Central memory CD8-positive, alpha-beta T cell (primary cell): ENCODE measurements around the gene CNTFR.

Experiments used
- ATAC-seq: fragments of 150-1000 bp; cut with Tn5 transposase; replicated peaks from 2 replicates; pipeline ENCODE4 v1.10.0; 2022; ENCODE audit warnings: mild to moderate bottlenecking, moderate FRiP score, moderate number of reproducible peaks; ENCODE audit not compliant: poor library complexity, severe bottlenecking; ENCODE audit errors: extremely low read depth
- DNase-seq, 2 donors: peaks; one replicate each; pipeline ENCODE4 v3.0.0; 2021; ENCODE audit warnings: low spot score in 2 of 2
- H3K27ac Mint-ChIP-seq: one replicate; pipeline ENCODE4 v1.8.0; 2022; ENCODE audit warnings: low read depth, mild to moderate bottlenecking, moderate library complexity, mixed read lengths
- H3K27me3 Mint-ChIP-seq: one replicate; pipeline ENCODE4 v1.8.0; 2022; ENCODE audit warnings: mixed read lengths
- H3K36me3 Mint-ChIP-seq: one replicate; pipeline ENCODE4 v1.8.0; 2022; ENCODE audit warnings: mild to moderate bottlenecking, moderate library complexity, mixed read lengths; ENCODE audit not compliant: insufficient read depth
- H3K4me1 Mint-ChIP-seq: one replicate; pipeline ENCODE4 v1.8.0; 2022; ENCODE audit warnings: mixed read lengths
- H3K4me3 Mint-ChIP-seq: one replicate; pipeline ENCODE4 v1.8.0; 2022; ENCODE audit warnings: mild to moderate bottlenecking, moderate library complexity, mixed read lengths
- H3K9me3 Mint-ChIP-seq: one replicate; pipeline ENCODE4 v1.8.0; 2022; ENCODE audit warnings: mixed read lengths

Gene CNTFR

GRCh38 chr9:34551751-34552605, 37.5 kb downstream of the CNTFR start:
- no peaks in the 10 kb centered on the region for H3K9me3 Mint-ChIP-seq
- no peaks in the 10 kb centered on the region for H3K36me3 Mint-ChIP-seq
- no peaks in the 10 kb centered on the region for H3K4me1 Mint-ChIP-seq
- no peak overlapping the region for H3K27ac Mint-ChIP-seq
- H3K4me3 Mint-ChIP-seq, result no peak overlapping the region
- DNase-seq, result no peak
- no peak for ATAC-seq
- peaks cover 39% of the 10 kb centered on the region for H3K27me3 Mint-ChIP-seq

DNA sequence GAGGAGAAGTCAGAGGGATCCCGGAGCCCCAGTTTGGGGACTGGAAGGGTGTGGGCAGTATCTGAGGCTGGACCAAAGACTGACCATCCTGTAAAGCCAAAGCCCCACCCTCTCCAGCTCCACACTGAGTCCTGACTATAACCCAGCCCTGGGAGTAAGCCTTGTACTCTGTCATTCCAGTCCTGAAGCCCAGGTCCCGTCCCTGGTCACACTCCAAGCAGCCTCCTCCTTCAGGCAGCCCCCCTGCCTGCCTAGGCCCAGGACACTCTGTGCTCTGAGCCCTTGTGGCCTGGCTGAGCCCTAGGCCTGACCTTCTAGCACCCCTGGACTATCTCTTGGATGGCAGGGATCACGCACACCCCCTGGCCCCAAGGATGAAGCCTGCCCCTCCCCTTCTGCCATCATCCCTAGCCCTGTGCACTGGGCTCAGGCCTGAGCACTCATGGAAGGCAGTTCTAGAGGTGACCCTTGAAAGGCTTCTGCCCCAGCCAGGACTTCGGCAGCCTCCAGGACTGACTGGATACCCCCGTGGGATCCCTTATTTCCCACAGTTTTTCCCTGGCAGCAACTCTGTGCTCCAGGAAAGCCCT, 38.7 kb downstream of the CNTFR start:
- Mint-ChIP-seq H3K4me3 (no peak overlapping the region), H3K27ac (no peak overlapping the region), H3K36me3 (no peaks in the 10 kb centered on the region), H3K4me1 (no peaks in the 10 kb centered on the region), H3K9me3 (no peaks in the 10 kb centered on the region), H3K27me3 (peaks cover 42% of the 10 kb centered on the region)
- ATAC-seq (no peak), DNase-seq (no peak)

DNA sequence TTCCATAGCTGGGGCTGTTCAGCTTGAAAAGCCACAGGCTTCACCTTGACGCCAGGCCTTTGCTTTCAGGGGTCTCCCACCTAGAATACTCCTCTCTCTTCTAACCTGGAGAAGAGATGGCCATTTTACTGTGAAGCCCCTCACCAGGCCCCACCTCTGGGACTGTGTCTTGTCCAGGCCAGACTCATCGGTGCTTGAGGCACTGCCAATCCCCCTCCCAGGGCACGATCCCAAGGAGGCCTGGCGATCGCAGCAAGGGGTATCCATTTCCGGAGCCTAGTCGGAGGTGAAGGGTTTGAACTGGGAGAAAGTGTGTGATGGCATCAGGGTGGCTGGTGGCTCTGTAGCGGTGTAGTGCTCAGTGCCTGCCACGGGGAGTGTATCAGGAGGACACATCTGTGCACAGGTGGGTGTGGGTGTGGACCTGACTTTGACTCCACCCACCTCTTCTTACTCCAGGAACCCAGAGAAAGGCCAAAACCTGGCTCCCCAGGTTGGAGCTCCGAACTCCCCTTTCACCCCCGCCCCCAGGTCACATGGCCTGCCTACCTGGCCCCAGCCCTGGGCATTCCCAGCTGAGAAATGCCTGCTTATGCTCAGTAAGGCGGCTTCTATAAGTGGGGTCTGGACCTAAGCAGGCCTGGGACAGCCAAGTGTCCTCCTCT, 39.4 kb downstream of the CNTFR start:
- no peak overlapping the region for H3K27ac Mint-ChIP-seq
- no peak for DNase-seq
- H3K9me3 Mint-ChIP-seq, result no peaks in the 10 kb centered on the region
- H3K4me3 Mint-ChIP-seq, result no peak overlapping the region
- ATAC-seq, result no peak
- no peaks in the 10 kb centered on the region for H3K4me1 Mint-ChIP-seq
- peaks cover 46% of the 10 kb centered on the region for H3K27me3 Mint-ChIP-seq
- H3K36me3 Mint-ChIP-seq, result no peaks in the 10 kb centered on the region

DNA sequence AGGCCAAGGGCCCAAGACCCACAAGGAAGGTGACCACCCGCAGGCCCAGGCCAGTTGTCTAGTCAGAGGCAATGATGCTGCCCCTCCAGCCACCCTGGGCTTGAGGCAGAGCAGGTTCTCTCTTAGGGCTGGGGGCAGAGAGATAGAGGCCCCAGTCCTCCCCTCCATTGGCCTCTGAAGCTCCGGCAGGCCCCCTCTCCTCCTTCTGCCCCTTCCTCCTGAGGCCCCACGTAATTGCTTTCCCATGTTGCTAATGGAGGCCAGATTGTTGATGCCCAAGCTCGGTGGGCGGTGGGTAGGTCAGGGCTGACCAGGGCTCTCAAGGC, 40.2 kb downstream of the CNTFR start:
- no peak for DNase-seq
- no peaks in the 10 kb centered on the region for H3K36me3 Mint-ChIP-seq
- H3K27ac Mint-ChIP-seq, result no peak overlapping the region
- peaks cover 38% of the 10 kb centered on the region for H3K27me3 Mint-ChIP-seq
- H3K4me1 Mint-ChIP-seq, result no peaks in the 10 kb centered on the region
- no peaks in the 10 kb centered on the region for H3K9me3 Mint-ChIP-seq
- no peak for ATAC-seq
- H3K4me3 Mint-ChIP-seq, result no peak overlapping the region

DNA sequence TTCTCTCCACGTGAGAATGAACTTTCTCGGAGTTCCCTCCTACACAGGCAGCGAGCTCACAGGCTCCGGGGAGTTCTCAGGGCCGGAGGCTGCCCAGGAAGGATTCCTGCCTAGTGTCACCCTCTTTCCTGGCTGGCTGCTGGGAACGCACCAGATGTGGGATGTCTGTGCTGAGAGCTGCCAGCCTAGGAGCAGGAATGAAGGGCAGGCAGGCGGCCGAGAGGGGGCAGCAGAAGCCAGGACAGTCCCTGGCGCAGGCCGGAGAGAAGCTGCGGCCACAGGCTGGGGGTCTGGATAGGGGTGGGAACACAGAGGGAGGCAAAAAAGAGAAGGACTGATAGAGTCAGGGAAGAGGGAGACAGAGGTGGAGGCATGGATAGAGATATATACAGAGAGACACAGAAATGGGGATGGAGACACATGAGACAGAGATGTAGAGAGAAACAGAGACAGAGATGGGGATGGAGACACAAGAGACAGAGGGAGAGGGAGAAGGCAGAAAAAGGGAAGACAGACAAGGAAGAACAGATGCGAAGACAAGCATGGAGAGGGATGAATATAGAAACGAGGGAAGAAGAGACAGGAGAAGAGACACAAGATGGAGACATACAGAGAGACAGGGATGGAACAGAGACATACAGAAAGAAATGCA, 41.4 kb downstream of the CNTFR start:
- Mint-ChIP-seq H3K27me3 (peaks cover 35% of the 10 kb centered on the region), H3K4me1 (no peaks in the 10 kb centered on the region), H3K4me3 (no peak overlapping the region), H3K27ac (no peak overlapping the region), H3K9me3 (no peaks in the 10 kb centered on the region), H3K36me3 (no peaks in the 10 kb centered on the region)
- no peak for DNase-seq
- no peak for ATAC-seq

DNA sequence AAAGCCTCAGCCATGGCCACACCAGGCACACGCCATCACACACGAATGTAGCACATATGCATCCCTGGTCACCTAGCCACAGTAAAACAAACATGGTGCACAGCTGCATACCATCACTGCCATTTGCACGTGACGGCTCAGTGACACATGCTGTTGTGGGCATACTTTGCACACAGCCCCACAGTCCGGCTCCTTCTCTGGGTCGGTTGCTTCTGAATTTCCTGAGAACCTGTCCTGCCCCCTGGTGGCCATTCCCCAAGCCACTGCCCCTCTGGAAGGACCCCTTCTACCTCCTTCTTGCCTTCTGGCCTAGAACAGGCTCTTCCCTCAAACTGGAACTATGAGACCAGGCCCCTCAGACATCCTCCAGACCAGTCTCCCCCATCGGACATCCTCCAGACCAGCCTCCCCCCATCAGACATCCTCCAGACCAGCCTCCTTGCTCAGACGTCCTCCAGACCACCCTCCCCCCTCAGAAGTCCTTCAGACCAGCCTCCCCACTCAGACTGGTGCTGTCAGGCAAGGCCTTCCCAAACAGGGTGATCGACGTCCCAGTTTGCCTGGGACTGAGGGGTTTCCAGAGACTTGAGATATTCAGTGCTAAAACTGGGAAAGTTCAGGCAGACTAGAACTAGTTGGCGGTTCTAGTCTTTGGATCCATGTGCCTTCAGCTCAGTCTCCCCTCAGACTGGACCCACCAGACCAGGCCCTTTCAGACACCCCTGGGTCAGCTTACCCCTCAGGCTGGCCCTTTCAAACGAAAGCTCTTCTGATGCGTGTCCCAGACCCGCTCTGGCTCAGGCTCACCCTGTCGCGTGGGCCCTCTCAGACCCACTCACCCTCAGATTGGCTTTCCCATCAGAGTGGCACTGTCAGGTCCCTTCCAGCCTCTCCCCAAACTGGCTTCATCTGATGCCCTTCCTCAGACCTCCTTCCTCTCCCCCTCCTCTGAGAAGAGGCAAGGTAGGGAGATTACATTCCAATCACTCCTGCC, 42.4 kb downstream of the CNTFR start:
- H3K36me3 Mint-ChIP-seq, result no peaks in the 10 kb centered on the region
- DNase-seq (no peak), ATAC-seq (no peak)
- no peak overlapping the region for H3K4me3 Mint-ChIP-seq
- H3K9me3 Mint-ChIP-seq, result no peaks in the 10 kb centered on the region
- H3K4me1 Mint-ChIP-seq, result no peaks in the 10 kb centered on the region
- no peak overlapping the region for H3K27ac Mint-ChIP-seq
- H3K27me3 Mint-ChIP-seq, result peaks cover 28% of the 10 kb centered on the region

DNA sequence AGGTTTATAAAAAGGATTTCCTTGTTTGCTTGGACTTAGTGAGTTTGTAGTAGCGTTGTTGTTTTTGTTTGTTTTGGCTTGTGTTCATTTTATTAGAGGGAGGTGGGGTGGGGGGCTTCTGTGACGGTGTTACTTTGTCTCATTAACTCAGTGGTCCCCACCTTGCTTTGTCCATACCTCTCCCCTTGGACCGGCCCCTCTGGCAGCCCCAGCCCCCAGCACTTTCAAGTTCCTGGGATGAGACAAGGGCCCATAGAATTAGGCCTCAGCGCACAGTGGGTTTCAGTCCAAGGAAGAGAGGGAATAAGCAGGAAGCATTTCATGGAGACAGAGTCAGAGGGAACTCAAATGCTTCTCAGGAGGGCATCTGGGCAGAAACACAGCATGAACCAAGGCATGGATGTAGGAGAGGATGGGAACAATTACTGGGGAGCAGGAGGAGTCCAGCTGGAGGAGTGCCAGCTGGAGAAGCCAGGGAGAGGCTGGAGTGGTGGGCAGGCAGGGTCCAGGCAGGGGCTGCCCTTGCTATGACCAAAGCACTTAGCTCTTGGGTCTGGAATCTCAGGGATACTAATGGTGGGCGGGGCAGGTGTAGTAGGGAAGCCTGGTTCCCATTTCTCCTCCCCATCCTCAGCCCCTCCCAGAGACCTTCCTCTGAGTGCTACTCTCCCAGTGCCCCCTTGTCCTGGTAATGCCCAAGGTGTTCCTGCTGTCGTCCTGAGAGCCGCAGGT, 43.3 kb downstream of the CNTFR start:
- Mint-ChIP-seq H3K4me3 (no peak overlapping the region), H3K36me3 (no peaks in the 10 kb centered on the region), H3K27ac (no peak overlapping the region), H3K9me3 (no peaks in the 10 kb centered on the region), H3K4me1 (no peaks in the 10 kb centered on the region), H3K27me3 (peaks cover 28% of the 10 kb centered on the region)
- ATAC-seq (no peak), DNase-seq (no peak)

DNA sequence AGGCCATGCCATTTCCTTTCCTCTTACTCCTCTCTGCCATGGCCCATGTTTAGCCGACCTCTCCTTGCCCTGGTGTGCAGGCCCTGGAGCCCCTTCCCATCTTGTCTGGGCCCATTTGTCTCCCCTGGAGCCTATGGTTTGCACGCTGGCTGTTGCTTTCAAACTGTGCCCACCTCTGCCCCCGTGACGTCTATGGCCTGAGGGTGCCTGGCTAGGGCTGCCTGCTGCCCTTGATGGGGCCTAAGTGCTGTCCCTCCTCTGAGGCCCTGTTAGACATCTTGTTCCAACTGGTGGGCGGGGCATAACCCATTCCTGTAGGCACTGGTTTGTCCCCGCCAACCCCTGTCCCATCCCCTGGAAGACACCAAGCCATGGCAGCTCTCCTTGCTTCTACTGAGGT, 44.0 kb downstream of the CNTFR start:
- H3K27ac Mint-ChIP-seq, result no peak overlapping the region
- ATAC-seq (no peak), DNase-seq (no peak)
- H3K36me3 Mint-ChIP-seq, result no peaks in the 10 kb centered on the region
- H3K9me3 Mint-ChIP-seq, result no peaks in the 10 kb centered on the region
- no peaks in the 10 kb centered on the region for H3K4me1 Mint-ChIP-seq
- no peak overlapping the region for H3K4me3 Mint-ChIP-seq
- H3K27me3 Mint-ChIP-seq, result peaks cover 28% of the 10 kb centered on the region

DNA sequence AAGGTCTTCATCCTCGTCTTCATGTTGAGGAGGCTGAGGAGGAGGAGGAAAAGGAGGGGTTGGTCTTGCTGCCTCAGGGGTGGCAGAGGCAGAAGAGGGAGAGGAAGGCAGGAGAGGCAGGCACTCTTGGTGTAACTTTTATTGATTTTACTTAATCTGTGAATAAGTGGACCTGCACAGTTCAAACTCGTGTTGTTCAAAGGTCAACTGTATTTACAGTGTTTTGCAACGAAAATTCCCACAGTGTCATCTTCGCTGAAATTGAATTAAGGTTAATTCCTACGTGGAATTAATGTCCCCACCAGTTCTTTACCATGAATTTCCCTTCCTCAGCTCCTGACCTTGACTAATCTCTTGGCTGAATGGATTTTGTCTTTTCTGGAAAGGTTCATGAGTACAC, 45.5 kb downstream of the CNTFR start:
- Mint-ChIP-seq H3K9me3 (no peaks in the 10 kb centered on the region), H3K27ac (no peak overlapping the region), H3K4me3 (no peak overlapping the region), H3K36me3 (no peaks in the 10 kb centered on the region), H3K27me3 (peaks cover 37% of the 10 kb centered on the region), H3K4me1 (no peaks in the 10 kb centered on the region)
- DNase-seq (no peak), ATAC-seq (no peak)

DNA sequence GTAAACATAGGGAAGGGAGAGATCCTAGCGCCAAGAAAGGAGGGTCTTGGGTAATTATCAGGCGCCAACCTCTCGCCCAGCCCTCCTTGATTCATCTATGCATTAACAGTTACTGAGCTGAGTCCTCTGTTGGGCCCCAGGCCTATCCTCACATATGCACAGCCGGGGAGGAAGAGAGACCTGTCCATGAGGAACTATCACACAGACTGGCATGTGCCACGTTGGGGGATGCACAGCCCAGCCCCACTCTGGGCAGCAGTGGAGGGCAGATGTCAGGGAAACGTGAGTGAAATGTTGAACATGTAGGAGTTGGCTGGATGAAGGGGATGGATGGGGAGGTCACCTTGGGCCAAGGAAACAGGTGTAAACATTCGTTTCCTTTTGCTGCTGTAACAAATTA, 48.0 kb downstream of the CNTFR start:
- peaks cover 32% of the 10 kb centered on the region for H3K27me3 Mint-ChIP-seq
- no peak overlapping the region for H3K4me3 Mint-ChIP-seq
- no peak for DNase-seq
- no peaks in the 10 kb centered on the region for H3K4me1 Mint-ChIP-seq
- H3K27ac Mint-ChIP-seq, result no peak overlapping the region
- H3K36me3 Mint-ChIP-seq, result no peaks in the 10 kb centered on the region
- H3K9me3 Mint-ChIP-seq, result no peaks in the 10 kb centered on the region
- no peak for ATAC-seq

DNA sequence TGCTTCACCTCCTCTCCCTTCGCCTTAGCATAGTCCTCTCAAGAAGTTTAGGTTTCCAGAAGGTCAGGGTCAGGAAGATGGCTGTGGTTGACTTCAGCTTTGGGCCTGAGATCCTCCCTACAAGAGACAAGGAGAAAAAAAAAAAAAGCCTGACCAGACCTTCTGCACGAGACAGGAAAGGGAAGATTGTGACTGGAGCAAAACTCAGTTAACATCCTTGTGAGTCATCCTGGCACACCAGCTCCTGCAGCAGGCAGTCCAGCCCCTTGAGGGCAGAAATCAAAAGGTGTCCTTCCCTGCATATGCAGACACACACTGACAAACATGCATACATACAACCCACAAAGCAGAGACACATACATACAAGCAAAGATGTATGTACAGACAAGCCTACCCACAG, 48.7 kb downstream of the CNTFR start:
- H3K27me3 Mint-ChIP-seq, result peaks cover 38% of the 10 kb centered on the region
- no peaks in the 10 kb centered on the region for H3K36me3 Mint-ChIP-seq
- DNase-seq, result no peak
- H3K4me1 Mint-ChIP-seq, result no peaks in the 10 kb centered on the region
- no peak for ATAC-seq
- H3K4me3 Mint-ChIP-seq, result no peak overlapping the region
- H3K9me3 Mint-ChIP-seq, result no peaks in the 10 kb centered on the region
- no peak overlapping the region for H3K27ac Mint-ChIP-seq
